HepG2 (cell line): ENCODE data around the gene HBS1L. TPM values are rescaled to one million over a fixed set of nuclear protein-coding genes. Genes with fewer than 3 reads are reported as not detected.

Experiments
- ATAC-seq: fragments of 200-7000 bp; cut with Tn5 transposase; 3 replicates; pipeline ENCODE4 v1.9.1; 2020; ENCODE audit warnings: mild to moderate bottlenecking, moderate library complexity
- BruUV-seq: library from RNA; stranded (reverse); fragments of 400-500 nt; replicated peaks from 2 replicates; lab custom pipeline; 2021; lab: Mats Ljungman, UMichigan
- CTCF ChIA-PET: fragments of 300-600 bp; formaldehyde crosslinking; extraction: SDS; loops from one replicate; lab custom pipeline; 2021; ENCODE audit warnings: low total read pairs, inconsistent platforms, low intra/inter-chr PET ratio; lab: Yijun Ruan, JAX
- POLR2A ChIA-PET: fragments of 350-600 bp; sonication (Branson Sonifier 250); formaldehyde crosslinking; loops from one replicate; lab custom pipeline; 2020; ENCODE audit warnings: antibody characterized with exemption, inconsistent platforms; lab: Yijun Ruan, JAX
- DNase-seq: peaks from one replicate; pipeline ENCODE4 v3.0.0-alpha.2; 2015; ENCODE audit warnings: low spot score
- FAIRE-seq: peaks from 3 replicates; lab custom pipeline; 2011; peaks lifted over from hg19 to GRCh38; lab: Jason Lieb, UNC
- H2AFZ ChIP-seq: one replicate; pipeline ENCODE4 v1.6.1; 2011; ENCODE audit warnings: low read length, inconsistent platforms
- H3K27ac ChIP-seq: fragments of 300-600 bp; 3 replicates; pipeline ENCODE4 v1.8.0; 2011; ENCODE audit warnings: mixed run types, mild to moderate bottlenecking, mixed read lengths, low read length, inconsistent platforms; ENCODE audit not compliant: insufficient read depth; ENCODE audit errors: extremely low read length
- H3K27me3 ChIP-seq, 2 experiments: fragments of 200-600 bp in 1 of 2; 2 replicates in 1 of 2; 3 replicates in 1 of 2; pipeline versions ENCODE4 v1.6.0 to v1.8.0; 2011; ENCODE audit warnings: low read length in 2 of 2, mild to moderate bottlenecking in 2 of 2, moderate library complexity in 2 of 2, inconsistent platforms in 1 of 2; ENCODE audit not compliant: insufficient read depth in 2 of 2, control insufficient read depth in 1 of 2
- H3K36me3 ChIP-seq, 2 experiments: fragments of 200-600 bp in 1 of 2; replicated peaks in 1 of 2; 2 replicates in 1 of 2; 3 replicates in 1 of 2; pipeline versions ENCODE4 v1.5.1 to v1.8.0; 2011; ENCODE audit warnings: low read length in 2 of 2, inconsistent platforms in 1 of 2; ENCODE audit not compliant: insufficient read depth in 2 of 2, control insufficient read depth in 1 of 2
- H3K4me1 ChIP-seq: 2 replicates; pipeline ENCODE4 v1.5.1; 2012; ENCODE audit warnings: low read length, inconsistent platforms; ENCODE audit not compliant: insufficient read depth
- H3K4me2 ChIP-seq: 2 replicates; pipeline ENCODE4 v1.6.0; 2011; ENCODE audit warnings: low read depth, low read length, inconsistent platforms
- H3K4me3 ChIP-seq, 3 experiments: fragments of 200-600 bp in 1 of 3; sonication (generic), shearing (Covaris generic) in 1 of 3; replicated peaks in 1 of 3; 2 replicates each; pipeline ENCODE4 v1.5.1; 2011 to 2016; ENCODE audit warnings: low read length in 3 of 3, inconsistent platforms in 2 of 3, low read depth in 2 of 3, mild to moderate bottlenecking in 2 of 3, control low read depth in 1 of 3, mixed read lengths in 1 of 3; ENCODE audit not compliant: insufficient read depth in 1 of 3
- H3K79me2 ChIP-seq: one replicate; pipeline ENCODE4 v1.6.1; 2011; ENCODE audit warnings: low read length, inconsistent platforms; ENCODE audit not compliant: insufficient read depth
- H3K9ac ChIP-seq: 2 replicates; pipeline ENCODE4 v1.6.0; 2011; ENCODE audit warnings: mild to moderate bottlenecking, low read depth, low read length, inconsistent platforms; ENCODE audit not compliant: insufficient read depth
- H3K9me3 ChIP-seq: 2 replicates; pipeline ENCODE4 v1.5.1; 2012; ENCODE audit warnings: mild to moderate bottlenecking, low read length
- H4K20me1 ChIP-seq: 2 replicates; pipeline ENCODE4 v1.6.0; 2011; ENCODE audit warnings: inconsistent platforms, mild to moderate bottlenecking, low read length, moderate library complexity; ENCODE audit not compliant: insufficient read depth
- GATAD1 ChIP-seq: IDR thresholded peaks from 2 replicates; pipeline ENCODE4 v1.6.1; 2016; ENCODE audit warnings: missing genetic modification reagents, missing compliant biosample characterization
- GZF1 ChIP-seq: sonication (generic); formaldehyde crosslinking; IDR thresholded peaks from 2 replicates; pipeline ENCODE4 v1.5.1; 2020; ENCODE audit warnings: mild to moderate bottlenecking, missing genetic modification reagents
- HNRNPLL ChIP-seq: fragments of 200-400 bp; formaldehyde crosslinking; IDR thresholded peaks from 2 replicates; pipeline ENCODE4 v1.6.1; 2017; ENCODE audit warnings: mild to moderate bottlenecking, low read depth, low read length; ENCODE audit not compliant: poor library complexity, severe bottlenecking
- MED8 ChIP-seq: sonication (generic); formaldehyde crosslinking; IDR thresholded peaks from 2 replicates; pipeline ENCODE4 v1.8.1; 2023; ENCODE audit warnings: mild to moderate bottlenecking, missing genetic modification reagents; ENCODE audit not compliant: insufficient replicate concordance
- NFRKB ChIP-seq: fragments of 450-650 bp; IDR thresholded peaks from 2 replicates; pipeline ENCODE4 v1.6.1; 2017
- NONO ChIP-seq, 2 experiments: fragments of 450-650 bp in 1 of 2; sonication (generic) in 1 of 2; formaldehyde crosslinking in 1 of 2; IDR thresholded peaks in 1 of 2; conservative IDR thresholded peaks in 1 of 2; 2 replicates each; pipeline versions ENCODE4 v1.6.1 to v1.8.0; 2017 to 2022; ENCODE audit warnings: mild to moderate bottlenecking in 1 of 2, missing genetic modification reagents in 1 of 2, moderate library complexity in 1 of 2
- SOX5 ChIP-seq: IDR thresholded peaks from 2 replicates; pipeline ENCODE4 v1.6.1; 2016; ENCODE audit warnings: borderline replicate concordance
- SP4 ChIP-seq: sonication (generic); formaldehyde crosslinking; IDR thresholded peaks from 2 replicates; pipeline ENCODE4 v1.8.1; 2023; ENCODE audit warnings: mild to moderate bottlenecking, missing genetic modification reagents
- SRF ChIP-seq: IDR thresholded peaks from 2 replicates; pipeline ENCODE4 v1.6.1; 2011; ENCODE audit warnings: mild to moderate bottlenecking, low read depth, low read length, moderate library complexity
- TAF15 ChIP-seq: fragments of 200-400 bp; formaldehyde crosslinking; IDR thresholded peaks from one replicate; pipeline ENCODE4 v1.6.1; 2018; ENCODE audit warnings: mild to moderate bottlenecking, low read depth, low read length; ENCODE audit not compliant: poor library complexity, severe bottlenecking
- ZBTB8A ChIP-seq: sonication (generic); formaldehyde crosslinking; IDR thresholded peaks from 2 replicates; pipeline ENCODE4 v1.4.0; 2020; ENCODE audit warnings: mild to moderate bottlenecking, low read depth, missing genetic modification reagents, borderline replicate concordance
- ZNF235 ChIP-seq: sonication (generic); formaldehyde crosslinking; IDR thresholded peaks from 2 replicates; pipeline ENCODE4 v1.8.1; 2023; ENCODE audit warnings: mild to moderate bottlenecking, missing genetic modification reagents, borderline replicate concordance
- ZNF430 ChIP-seq: sonication (generic); formaldehyde crosslinking; IDR thresholded peaks from 2 replicates; pipeline ENCODE4 v1.9.0; 2021; ENCODE audit warnings: mild to moderate bottlenecking, missing genetic modification reagents
- ZNF839 ChIP-seq: sonication (generic); formaldehyde crosslinking; IDR thresholded peaks from 2 replicates; pipeline ENCODE4 v1.4.0; 2020; ENCODE audit warnings: missing genetic modification reagents, mild to moderate bottlenecking, borderline replicate concordance
- WGBS: methylation state at CpG from one replicate; pipeline ENCODE4 v1.1.6; 2017; ENCODE audit warnings: low lambda C conversion rate; 5-methylcytosine and 5-hydroxymethylcytosine counted together
- in situ Hi-C: cut with HindIII; loops from 2 replicates; pipeline ENCODE4 v1.10.0; 2017; ENCODE audit warnings: low pct_unique_long_range_greater_than_20kb; ENCODE audit not compliant: extremely low pct_ligation_motif_present
- intact Hi-C: fragments of 100-400 bp; cut with micrococcal nuclease; formaldehyde crosslinking; loops from one replicate; pipeline ENCODE4 v1.10.0; 2022; ENCODE audit not compliant: unreplicated experiment
- polyA plus RNA-seq, 8 experiments: library from polyadenylated mRNA; depleted of rRNA in 3 of 8; stranded (reverse) in 7 of 8; unstranded in 1 of 8; fragments of >200 nt; fragmentation: Illumina TruSeq in 4 of 8; extraction: Trizol in 4 of 8; gene quantifications; 2 replicates each; pipeline versions ENCODE4 v1.2.1 to v1.2.3, GENCODE V29; 2011 to 2016; ENCODE audit warnings: low read depth in 4 of 8, missing spikeins in 1 of 8, mixed read lengths in 1 of 8; ENCODE audit not compliant: insufficient read depth in 1 of 8
- total RNA-seq, 5 experiments: library from RNA; depleted of rRNA; stranded (reverse); fragments of >200 nt; fragmentation: Illumina TruSeq; extraction: Trizol; gene quantifications; 2 replicates each; pipeline ENCODE4 v1.2.3, GENCODE V29; 2016; ENCODE audit warnings: low read depth in 1 of 5
- TF ChIP-seq, protein P1 (sequence below): sonication (generic); formaldehyde crosslinking; IDR thresholded peaks from 2 replicates; pipeline ENCODE4 v1.5.0; 2020; ENCODE audit warnings: missing genetic modification reagents
- TF ChIP-seq, protein P2 (sequence below): IDR thresholded peaks from 2 replicates; pipeline ENCODE4 v1.6.1; 2016; ENCODE audit warnings: control low read depth
- TF ChIP-seq, protein P3 (sequence below): sonication (generic); formaldehyde crosslinking; IDR thresholded peaks from 2 replicates; pipeline ENCODE4 v1.5.0; 2020; ENCODE audit warnings: missing genetic modification reagents
- TF ChIP-seq, protein P4 (sequence below): sonication (generic); formaldehyde crosslinking; IDR thresholded peaks from 2 replicates; pipeline ENCODE4 v1.4.0; 2020; ENCODE audit warnings: missing genetic modification reagents, borderline replicate concordance

HBS1L gene
- total and polyA plus RNA-seq, 2 of the 13 experiments (the other 11 are each of a cell fraction or from before 2014, with no cell fraction given), result 44.1 to 138 TPM

DNA sequence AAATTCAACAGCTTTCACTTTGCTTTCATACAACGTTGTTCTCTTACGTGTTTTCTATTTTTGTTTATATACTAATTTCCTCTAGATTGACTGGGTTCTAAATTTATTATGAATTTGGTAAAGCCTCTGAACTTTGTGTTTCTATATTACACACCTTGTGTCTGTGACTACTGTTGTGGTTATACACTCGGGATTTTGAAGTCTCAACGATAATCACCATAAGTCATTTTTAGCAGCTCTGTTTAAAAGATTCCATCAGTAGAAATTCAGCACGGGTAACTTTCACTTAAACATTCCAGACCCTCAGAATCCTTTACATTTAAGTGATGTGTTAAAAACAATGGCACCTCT, 31.8 kb upstream of the HBS1L start (continued):
- TF ChIP-seq, protein P1, sequence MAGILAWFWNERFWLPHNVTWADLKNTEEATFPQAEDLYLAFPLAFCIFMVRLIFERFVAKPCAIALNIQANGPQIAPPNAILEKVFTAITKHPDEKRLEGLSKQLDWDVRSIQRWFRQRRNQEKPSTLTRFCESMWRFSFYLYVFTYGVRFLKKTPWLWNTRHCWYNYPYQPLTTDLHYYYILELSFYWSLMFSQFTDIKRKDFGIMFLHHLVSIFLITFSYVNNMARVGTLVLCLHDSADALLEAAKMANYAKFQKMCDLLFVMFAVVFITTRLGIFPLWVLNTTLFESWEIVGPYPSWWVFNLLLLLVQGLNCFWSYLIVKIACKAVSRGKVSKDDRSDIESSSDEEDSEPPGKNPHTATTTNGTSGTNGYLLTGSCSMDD (CRISPR knock-in tag), result no peak
- TF ChIP-seq ZNF430 (no peak), NONO (IDR thresholded peaks at IDR 0.05) (no peak), NONO (CRISPR knock-in tag; conservative IDR thresholded peaks at IDR 0.05) (no peak), GATAD1 (CRISPR knock-in tag) (no peak), MED8 (CRISPR knock-in tag) (no peak), SRF (no peak), SP4 (CRISPR knock-in tag) (no peak)

DNA sequence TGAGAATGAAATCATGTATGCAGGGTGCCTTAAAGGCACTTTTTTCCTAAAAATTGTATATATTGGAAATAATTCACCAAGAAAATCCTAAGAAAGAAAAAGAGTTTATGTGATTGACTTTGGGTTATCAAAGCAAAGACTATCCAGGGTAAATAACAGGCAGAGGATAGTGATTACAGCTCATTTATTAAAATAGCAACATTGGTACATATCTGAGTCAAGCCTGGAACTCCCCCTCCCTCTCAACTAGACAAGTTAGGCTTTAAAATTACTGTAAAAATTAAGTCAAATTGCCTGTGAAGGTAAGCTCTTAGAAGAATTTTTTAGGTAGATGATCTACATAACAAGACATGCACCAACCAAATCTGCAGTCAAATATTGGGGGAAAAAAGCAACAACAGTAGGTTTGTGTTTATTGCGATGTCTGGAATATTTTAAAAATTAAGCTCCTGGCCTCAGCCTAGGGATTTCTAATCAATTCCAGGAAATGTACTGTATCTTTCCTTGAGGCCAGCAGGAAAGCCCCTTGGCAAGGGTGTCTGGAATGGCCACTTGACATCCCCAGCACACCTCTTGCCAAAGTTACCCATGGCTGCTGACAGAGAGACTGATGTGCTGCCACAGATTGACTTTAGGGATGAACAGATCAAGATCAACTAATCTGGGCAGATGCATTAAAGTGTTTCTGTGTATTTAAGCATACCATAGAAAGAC, 31.2 kb upstream of the HBS1L start:
- no peaks in the 10 kb centered on the region for H3K27me3 ChIP-seq
- no peaks in the 10 kb centered on the region for H3K36me3 ChIP-seq
- H3K27ac ChIP-seq, result no peak overlapping the region
- 0 out of 2 replicates have a peak, but pooled peaks cover 6% of the 10 kb centered on the region for H3K4me1 ChIP-seq
- no peak for FAIRE-seq
- H3K79me2 ChIP-seq, result no peaks in the 10 kb centered on the region
- in situ Hi-C loops (no loop called here), intact Hi-C loops (no loop called here)
- no peak overlapping the region for H3K9ac ChIP-seq
- no peak for DNase-seq
- no peak overlapping the region for H3K4me3 ChIP-seq
- no peak overlapping the region; the same call in 1 of the 2 replicates for H3K4me2 ChIP-seq
- CTCF ChIA-PET, result no interaction called here
- POLR2A ChIA-PET, result no interaction called here
- 93% methylated on average over 1 of the region's 1 CpG for WGBS
- H3K9me3 ChIP-seq, result peaks cover 10% of the 10 kb centered on the region
- ATAC-seq, result no peak
- no peak overlapping the region for H2AFZ ChIP-seq
- no TSS peak for BruUV-seq
- H4K20me1 ChIP-seq, result no peaks in the 10 kb centered on the region
- TF ChIP-seq TAF15 (no peak), NFRKB (no peak), ZNF839 (CRISPR knock-in tag) (no peak), GZF1 (CRISPR knock-in tag) (no peak), HNRNPLL (no peak), SOX5 (CRISPR knock-in tag) (no peak), ZBTB8A (CRISPR knock-in tag) (no peak), ZNF235 (CRISPR knock-in tag) (no peak)
- TF ChIP-seq, protein P2, sequence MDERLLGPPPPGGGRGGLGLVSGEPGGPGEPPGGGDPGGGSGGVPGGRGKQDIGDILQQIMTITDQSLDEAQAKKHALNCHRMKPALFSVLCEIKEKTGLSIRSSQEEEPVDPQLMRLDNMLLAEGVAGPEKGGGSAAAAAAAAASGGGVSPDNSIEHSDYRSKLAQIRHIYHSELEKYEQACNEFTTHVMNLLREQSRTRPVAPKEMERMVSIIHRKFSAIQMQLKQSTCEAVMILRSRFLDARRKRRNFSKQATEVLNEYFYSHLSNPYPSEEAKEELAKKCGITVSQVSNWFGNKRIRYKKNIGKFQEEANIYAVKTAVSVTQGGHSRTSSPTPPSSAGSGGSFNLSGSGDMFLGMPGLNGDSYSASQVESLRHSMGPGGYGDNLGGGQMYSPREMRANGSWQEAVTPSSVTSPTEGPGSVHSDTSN (CRISPR knock-in tag), result no peak
- TF ChIP-seq, protein P3, sequence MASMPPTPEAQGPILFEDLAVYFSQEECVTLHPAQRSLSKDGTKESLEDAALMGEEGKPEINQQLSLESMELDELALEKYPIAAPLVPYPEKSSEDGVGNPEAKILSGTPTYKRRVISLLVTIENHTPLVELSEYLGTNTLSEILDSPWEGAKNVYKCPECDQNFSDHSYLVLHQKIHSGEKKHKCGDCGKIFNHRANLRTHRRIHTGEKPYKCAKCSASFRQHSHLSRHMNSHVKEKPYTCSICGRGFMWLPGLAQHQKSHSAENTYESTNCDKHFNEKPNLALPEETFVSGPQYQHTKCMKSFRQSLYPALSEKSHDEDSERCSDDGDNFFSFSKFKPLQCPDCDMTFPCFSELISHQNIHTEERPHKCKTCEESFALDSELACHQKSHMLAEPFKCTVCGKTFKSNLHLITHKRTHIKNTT (CRISPR knock-in tag), result no peak
- TF ChIP-seq, protein P4, sequence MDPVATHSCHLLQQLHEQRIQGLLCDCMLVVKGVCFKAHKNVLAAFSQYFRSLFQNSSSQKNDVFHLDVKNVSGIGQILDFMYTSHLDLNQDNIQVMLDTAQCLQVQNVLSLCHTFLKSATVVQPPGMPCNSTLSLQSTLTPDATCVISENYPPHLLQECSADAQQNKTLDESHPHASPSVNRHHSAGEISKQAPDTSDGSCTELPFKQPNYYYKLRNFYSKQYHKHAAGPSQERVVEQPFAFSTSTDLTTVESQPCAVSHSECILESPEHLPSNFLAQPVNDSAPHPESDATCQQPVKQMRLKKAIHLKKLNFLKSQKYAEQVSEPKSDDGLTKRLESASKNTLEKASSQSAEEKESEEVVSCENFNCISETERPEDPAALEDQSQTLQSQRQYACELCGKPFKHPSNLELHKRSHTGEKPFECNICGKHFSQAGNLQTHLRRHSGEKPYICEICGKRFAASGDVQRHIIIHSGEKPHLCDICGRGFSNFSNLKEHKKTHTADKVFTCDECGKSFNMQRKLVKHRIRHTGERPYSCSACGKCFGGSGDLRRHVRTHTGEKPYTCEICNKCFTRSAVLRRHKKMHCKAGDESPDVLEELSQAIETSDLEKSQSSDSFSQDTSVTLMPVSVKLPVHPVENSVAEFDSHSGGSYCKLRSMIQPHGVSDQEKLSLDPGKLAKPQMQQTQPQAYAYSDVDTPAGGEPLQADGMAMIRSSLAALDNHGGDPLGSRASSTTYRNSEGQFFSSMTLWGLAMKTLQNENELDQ (CRISPR knock-in tag), result no peak
